Ishikawa (cell line): Measurements from ENCODE around the gene SLAIN1.

Experiments used
- CEBPB ChIP-seq: IDR thresholded peaks from 2 replicates; pipeline ENCODE4 v1.6.1; 2012
- CREB1 ChIP-seq: IDR thresholded peaks from 2 replicates; pipeline ENCODE4 v1.6.1; 2012; ENCODE audit warnings: low read depth
- EGR1 ChIP-seq: IDR thresholded peaks from 2 replicates; pipeline ENCODE4 v1.6.1; 2012
- EP300 ChIP-seq: IDR thresholded peaks from 2 replicates; pipeline ENCODE4 v1.6.1; 2012; ENCODE audit warnings: borderline replicate concordance
- FOXM1 ChIP-seq: IDR thresholded peaks from 2 replicates; pipeline ENCODE4 v1.6.1; 2012; ENCODE audit warnings: low read depth, borderline replicate concordance
- NFIC ChIP-seq: IDR thresholded peaks from 2 replicates; pipeline ENCODE4 v1.6.1; 2012
- RAD21 ChIP-seq: IDR thresholded peaks from 2 replicates; pipeline ENCODE4 v1.6.1; 2012; ENCODE audit warnings: low read depth
- TAF1 ChIP-seq: IDR thresholded peaks from 2 replicates; pipeline ENCODE4 v1.6.1; 2012; ENCODE audit warnings: low read depth, mild to moderate bottlenecking
- TCF12 ChIP-seq: IDR thresholded peaks from 2 replicates; pipeline ENCODE4 v1.6.1; 2012; ENCODE audit warnings: low read depth
- TEAD4 ChIP-seq: IDR thresholded peaks from 2 replicates; pipeline ENCODE4 v1.6.1; 2012
- YY1 ChIP-seq: IDR thresholded peaks from 2 replicates; pipeline ENCODE4 v1.6.1; 2012; ENCODE audit warnings: low read depth
- ZBTB7A ChIP-seq: IDR thresholded peaks from 2 replicates; pipeline ENCODE4 v1.6.1; 2012; ENCODE audit warnings: low read depth
- TF ChIP-seq, protein P1 (sequence below): IDR thresholded peaks from 2 replicates; pipeline ENCODE4 v1.6.1; 2012; ENCODE audit warnings: low read depth, mild to moderate bottlenecking
- TF ChIP-seq, protein P2 (sequence below): IDR thresholded peaks from 2 replicates; pipeline ENCODE4 v1.6.1; 2012
- TF ChIP-seq, protein P3 (sequence below): IDR thresholded peaks from 2 replicates; pipeline ENCODE4 v1.6.1; 2012

The SLAIN1 gene

DNA sequence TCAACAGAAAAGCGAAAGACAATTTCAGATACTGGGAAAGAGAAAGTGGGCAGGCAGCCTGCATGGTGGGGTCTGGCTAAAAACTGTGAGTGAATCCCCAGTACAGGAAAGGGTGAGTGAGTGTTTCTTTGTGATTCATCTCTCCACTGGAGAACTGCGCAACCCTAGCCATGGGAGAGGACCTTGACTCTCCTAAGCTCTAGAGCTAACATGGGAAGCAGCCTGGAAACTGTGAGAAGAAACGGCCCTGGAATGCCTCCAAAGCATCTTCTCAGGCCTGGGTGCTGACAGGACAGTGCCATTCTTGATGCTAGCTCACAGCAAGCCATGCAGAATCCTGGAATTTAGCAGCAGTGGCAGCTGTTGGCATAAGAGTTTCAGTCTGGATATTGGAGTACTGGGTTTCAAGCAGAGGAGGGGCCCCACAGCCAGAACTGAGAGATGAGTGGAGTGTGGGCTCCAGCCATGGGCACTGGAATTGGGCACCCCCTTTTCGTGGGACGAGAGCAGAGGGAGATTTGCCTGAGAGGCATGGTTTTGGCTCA lies 18.7 kb upstream of the SLAIN1 start:
- TF ChIP-seq, protein P1, sequence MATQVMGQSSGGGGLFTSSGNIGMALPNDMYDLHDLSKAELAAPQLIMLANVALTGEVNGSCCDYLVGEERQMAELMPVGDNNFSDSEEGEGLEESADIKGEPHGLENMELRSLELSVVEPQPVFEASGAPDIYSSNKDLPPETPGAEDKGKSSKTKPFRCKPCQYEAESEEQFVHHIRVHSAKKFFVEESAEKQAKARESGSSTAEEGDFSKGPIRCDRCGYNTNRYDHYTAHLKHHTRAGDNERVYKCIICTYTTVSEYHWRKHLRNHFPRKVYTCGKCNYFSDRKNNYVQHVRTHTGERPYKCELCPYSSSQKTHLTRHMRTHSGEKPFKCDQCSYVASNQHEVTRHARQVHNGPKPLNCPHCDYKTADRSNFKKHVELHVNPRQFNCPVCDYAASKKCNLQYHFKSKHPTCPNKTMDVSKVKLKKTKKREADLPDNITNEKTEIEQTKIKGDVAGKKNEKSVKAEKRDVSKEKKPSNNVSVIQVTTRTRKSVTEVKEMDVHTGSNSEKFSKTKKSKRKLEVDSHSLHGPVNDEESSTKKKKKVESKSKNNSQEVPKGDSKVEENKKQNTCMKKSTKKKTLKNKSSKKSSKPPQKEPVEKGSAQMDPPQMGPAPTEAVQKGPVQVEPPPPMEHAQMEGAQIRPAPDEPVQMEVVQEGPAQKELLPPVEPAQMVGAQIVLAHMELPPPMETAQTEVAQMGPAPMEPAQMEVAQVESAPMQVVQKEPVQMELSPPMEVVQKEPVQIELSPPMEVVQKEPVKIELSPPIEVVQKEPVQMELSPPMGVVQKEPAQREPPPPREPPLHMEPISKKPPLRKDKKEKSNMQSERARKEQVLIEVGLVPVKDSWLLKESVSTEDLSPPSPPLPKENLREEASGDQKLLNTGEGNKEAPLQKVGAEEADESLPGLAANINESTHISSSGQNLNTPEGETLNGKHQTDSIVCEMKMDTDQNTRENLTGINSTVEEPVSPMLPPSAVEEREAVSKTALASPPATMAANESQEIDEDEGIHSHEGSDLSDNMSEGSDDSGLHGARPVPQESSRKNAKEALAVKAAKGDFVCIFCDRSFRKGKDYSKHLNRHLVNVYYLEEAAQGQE = no peak

DNA sequence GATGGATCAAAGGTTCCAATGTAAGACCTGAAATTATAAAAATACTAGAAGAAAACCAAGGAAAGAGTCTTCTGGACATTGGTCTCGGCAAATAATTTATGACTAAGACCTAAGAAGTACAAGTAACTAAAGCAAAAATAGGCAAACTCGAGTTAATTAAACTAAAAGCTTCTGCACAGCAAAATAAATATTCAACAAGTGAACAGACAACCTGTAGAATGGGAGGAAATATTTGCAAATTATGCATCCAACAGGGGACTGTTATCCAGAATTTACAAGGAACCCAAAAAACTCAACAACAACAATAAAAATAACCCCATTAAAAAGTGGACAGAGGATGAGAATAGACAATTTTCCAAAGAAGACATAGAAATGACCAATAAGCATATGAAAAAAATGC lies 9.7 kb upstream of the SLAIN1 start:
- no peak for TF ChIP-seq EP300
- no peak for TF ChIP-seq TEAD4
- no peak for TF ChIP-seq TAF1
- TF ChIP-seq CREB1 = no peak

DNA sequence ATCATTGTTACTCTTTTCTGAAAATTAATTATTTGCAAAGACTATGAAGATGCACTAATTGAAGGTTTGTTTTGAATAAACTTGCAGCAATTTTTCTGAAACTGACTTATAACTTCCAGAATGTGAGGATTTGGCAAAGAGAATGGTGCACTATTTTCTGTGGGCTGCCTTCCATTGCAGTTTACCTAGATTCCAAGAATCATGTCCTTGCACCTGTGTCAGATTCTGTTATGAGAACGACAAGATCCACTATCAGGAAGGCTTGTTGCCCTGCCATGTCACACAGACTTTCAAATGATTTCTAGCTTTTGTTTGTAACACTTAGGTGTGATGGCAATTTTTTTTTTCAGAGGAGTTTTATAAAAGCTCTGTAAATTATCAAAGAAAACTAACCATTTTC lies 5.6 kb upstream of the SLAIN1 start:
- TF ChIP-seq RAD21 = no peak
- no peak for TF ChIP-seq CREB1
- TF ChIP-seq, protein P1 = no peak
- TF ChIP-seq TCF12 = no peak
- no peak for TF ChIP-seq FOXM1
- TF ChIP-seq EGR1 = no peak
- no peak for TF ChIP-seq TEAD4
- TF ChIP-seq, protein P2, sequence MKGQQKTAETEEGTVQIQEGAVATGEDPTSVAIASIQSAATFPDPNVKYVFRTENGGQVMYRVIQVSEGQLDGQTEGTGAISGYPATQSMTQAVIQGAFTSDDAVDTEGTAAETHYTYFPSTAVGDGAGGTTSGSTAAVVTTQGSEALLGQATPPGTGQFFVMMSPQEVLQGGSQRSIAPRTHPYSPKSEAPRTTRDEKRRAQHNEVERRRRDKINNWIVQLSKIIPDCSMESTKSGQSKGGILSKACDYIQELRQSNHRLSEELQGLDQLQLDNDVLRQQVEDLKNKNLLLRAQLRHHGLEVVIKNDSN = no peak
- no peak for TF ChIP-seq NFIC
- TF ChIP-seq, protein P3, sequence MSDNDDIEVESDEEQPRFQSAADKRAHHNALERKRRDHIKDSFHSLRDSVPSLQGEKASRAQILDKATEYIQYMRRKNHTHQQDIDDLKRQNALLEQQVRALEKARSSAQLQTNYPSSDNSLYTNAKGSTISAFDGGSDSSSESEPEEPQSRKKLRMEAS = no peak
- no peak for TF ChIP-seq ZBTB7A

DNA sequence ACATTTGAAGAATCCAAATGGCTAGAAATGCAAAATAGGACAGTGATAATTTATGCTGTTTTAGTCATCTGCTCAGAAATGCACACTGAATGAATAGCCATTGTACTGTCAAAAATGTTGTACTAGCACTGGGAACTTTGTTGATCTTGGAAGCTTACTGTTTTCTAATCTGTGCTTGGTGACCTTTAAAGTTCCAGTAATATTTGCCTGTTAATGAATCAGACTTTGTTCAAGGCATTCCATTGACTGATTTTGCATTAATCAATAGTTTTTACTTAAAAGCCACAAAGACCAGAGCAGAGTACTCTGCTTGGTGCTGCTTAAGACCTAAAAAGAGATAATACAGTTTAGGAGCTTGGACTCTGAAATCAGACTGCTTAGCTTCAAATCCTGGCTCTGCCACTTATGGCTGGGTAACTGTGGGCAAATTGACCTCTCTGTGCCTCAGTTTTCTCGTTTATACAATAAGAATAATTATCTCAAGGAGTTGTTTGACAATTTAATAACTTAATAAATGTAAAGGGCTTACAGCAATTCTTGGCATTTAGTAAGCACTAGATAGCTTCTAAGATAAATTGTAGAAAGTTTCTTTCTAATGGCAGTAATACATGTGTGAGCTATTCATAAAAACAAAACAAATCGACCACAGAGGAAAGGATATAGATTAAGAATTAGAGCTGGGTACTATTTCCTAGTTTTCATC lies 4.6 kb upstream of the SLAIN1 start:
- TF ChIP-seq EGR1 (no peak), TAF1 (no peak), YY1 (no peak), CREB1 (no peak), TEAD4 (no peak), NFIC (no peak), ZBTB7A (no peak), FOXM1 (no peak), CEBPB (no peak), TCF12 (no peak), RAD21 (no peak), EP300 (no peak)
- TF ChIP-seq, protein P2 = no peak
- TF ChIP-seq, protein P3 = no peak
- TF ChIP-seq, protein P1 = no peak

DNA sequence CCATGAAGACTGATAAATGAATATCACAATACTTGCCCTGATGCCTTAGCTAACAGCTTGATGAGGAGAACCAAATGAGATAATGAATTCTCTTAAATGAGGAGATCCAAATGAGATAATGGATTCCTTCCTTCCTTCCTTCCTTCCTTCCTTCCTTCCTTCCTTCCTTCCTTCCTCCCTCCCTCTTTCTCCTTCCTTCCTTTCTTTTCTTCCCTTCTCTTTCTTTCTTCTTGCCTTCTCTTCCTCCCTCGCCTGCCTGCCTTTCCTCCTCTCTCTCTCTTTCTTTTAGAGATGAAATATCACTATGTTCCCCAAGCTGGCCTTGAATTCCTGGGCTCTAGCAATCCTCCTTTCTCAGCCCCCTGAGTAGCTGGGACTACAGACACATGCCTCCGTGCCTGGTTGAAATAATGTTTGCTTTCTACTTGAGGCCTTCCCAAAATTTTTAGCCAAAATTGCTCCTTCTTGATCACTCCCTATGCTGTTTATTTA lies 4.0 kb upstream of the SLAIN1 start:
- TF ChIP-seq NFIC (no peak), ZBTB7A (no peak), CEBPB (no peak), TCF12 (no peak), FOXM1 (no peak), TAF1 (no peak)
- TF ChIP-seq, protein P2 = no peak
- TF ChIP-seq, protein P1 = no peak
